CD14-positive monocyte (primary cell): Measurements from ENCODE around the gene ARMC9. TPM values are rescaled to one million over a fixed set of nuclear protein-coding genes. Genes with fewer than 3 reads are reported as not detected.

ENCODE experiments used
- DNase-seq, 3 donors: peaks; one replicate each; pipeline ENCODE4 v3.0.0-alpha.2; 2011 to 2022
- H2AFZ ChIP-seq: 2 replicates; pipeline ENCODE4 v1.6.0; 2012; ENCODE audit warnings: mild to moderate bottlenecking, low read depth, low read length, inconsistent platforms; ENCODE audit not compliant: insufficient read depth, poor library complexity, severe bottlenecking
- H3K27ac ChIP-seq, 2 donors: 1 replicate in 1 of 2; 2 replicates in 1 of 2; pipeline ENCODE4 v1.5.1; 2012 to 2013; ENCODE audit warnings: low read length in 2 of 2, control low read depth in 1 of 2, inconsistent platforms in 1 of 2, low read depth in 1 of 2, mild to moderate bottlenecking in 1 of 2
- H3K27me3 ChIP-seq, 2 donors: one replicate each; pipeline versions ENCODE4 v1.6.0 to v1.6.1; 2011 to 2013; ENCODE audit warnings: low read length in 2 of 2; ENCODE audit not compliant: control insufficient read depth in 2 of 2, insufficient read depth in 2 of 2
- H3K36me3 ChIP-seq, 2 donors: replicated peaks in 1 of 2; 1 replicate in 1 of 2; 2 replicates in 1 of 2; pipeline versions ENCODE4 v1.5.1 to v1.6.1; 2012 to 2013; ENCODE audit warnings: low read length in 2 of 2, control low read depth in 1 of 2, inconsistent platforms in 1 of 2, mild to moderate bottlenecking in 1 of 2; ENCODE audit not compliant: insufficient read depth in 2 of 2, control insufficient read depth in 1 of 2
- H3K4me1 ChIP-seq, 2 donors: 1 replicate in 1 of 2; 2 replicates in 1 of 2; pipeline versions ENCODE4 v1.5.1 to v1.6.1; 2012 to 2013; ENCODE audit warnings: low read length in 2 of 2, control low read depth in 1 of 2, inconsistent platforms in 1 of 2, mild to moderate bottlenecking in 1 of 2, moderate library complexity in 1 of 2; ENCODE audit not compliant: insufficient read depth in 2 of 2, control insufficient read depth in 1 of 2
- H3K4me2 ChIP-seq: replicated peaks from 2 replicates; pipeline ENCODE3; 2012; ENCODE audit warnings: low read length, moderate library complexity, mild to moderate bottlenecking; ENCODE audit not compliant: poor library complexity, severe bottlenecking; ENCODE audit errors: extremely low read depth
- H3K4me3 ChIP-seq, 3 experiments: fragments of 200-600 bp in 1 of 3; sonication (generic) in 1 of 3; replicated peaks in 1 of 3; 1 replicate in 2 of 3; 2 replicates in 1 of 3; pipeline ENCODE4 v1.5.1; 2011 to 2013; ENCODE audit warnings: low read length in 3 of 3, mild to moderate bottlenecking in 3 of 3, control low read depth in 2 of 3, low read depth in 2 of 3, inconsistent platforms in 1 of 3, moderate library complexity in 1 of 3
- H3K79me2 ChIP-seq: 2 replicates; pipeline ENCODE4 v1.6.0; 2012; ENCODE audit warnings: mild to moderate bottlenecking, control low read depth, inconsistent platforms, low read length, moderate library complexity; ENCODE audit not compliant: insufficient read depth
- H3K9ac ChIP-seq: 2 replicates; pipeline ENCODE4 v1.6.0; 2017; ENCODE audit warnings: low read length, mild to moderate bottlenecking; ENCODE audit not compliant: insufficient read depth, poor library complexity, severe bottlenecking
- H3K9me3 ChIP-seq, 2 donors: replicated peaks in 1 of 2; 1 replicate in 1 of 2; 2 replicates in 1 of 2; pipeline versions ENCODE4 v1.5.1 to v1.6.1; 2012 to 2013; ENCODE audit warnings: low read length in 2 of 2, control low read depth in 1 of 2; ENCODE audit not compliant: control insufficient read depth in 1 of 2, insufficient read depth in 1 of 2
- H4K20me1 ChIP-seq: 2 replicates; pipeline ENCODE4 v1.6.0; 2012; ENCODE audit warnings: mild to moderate bottlenecking, low read length, control low read depth, moderate library complexity; ENCODE audit not compliant: insufficient read depth
- H3K27ac Mint-ChIP-seq, 7 donors: one replicate each; pipeline ENCODE4 v1.8.0; 2020; ENCODE audit warnings: mild to moderate bottlenecking in 7 of 7, mixed read lengths in 7 of 7, moderate library complexity in 6 of 7, inconsistent platforms in 2 of 7
- H3K27me3 Mint-ChIP-seq, 3 donors: one replicate each; pipeline ENCODE4 v1.8.0; 2021 to 2022; ENCODE audit warnings: low read depth in 3 of 3, mild to moderate bottlenecking in 3 of 3, mixed read lengths in 3 of 3, moderate library complexity in 3 of 3, inconsistent platforms in 1 of 3
- H3K36me3 Mint-ChIP-seq, 2 donors: one replicate each; pipeline ENCODE4 v1.8.0; 2020; ENCODE audit warnings: mixed read lengths in 2 of 2, inconsistent platforms in 1 of 2, mild to moderate bottlenecking in 1 of 2
- H3K4me1 Mint-ChIP-seq: one replicate; pipeline ENCODE4 v1.8.0; 2020; ENCODE audit warnings: mild to moderate bottlenecking, mixed read lengths
- H3K4me3 Mint-ChIP-seq, 2 donors: one replicate each; pipeline ENCODE4 v1.8.0; 2020; ENCODE audit warnings: mild to moderate bottlenecking in 2 of 2, mixed read lengths in 2 of 2, moderate library complexity in 1 of 2
- H3K9me3 Mint-ChIP-seq, 7 donors: one replicate each; pipeline ENCODE4 v1.8.0; 2020 to 2022; ENCODE audit warnings: mixed read lengths in 7 of 7, mild to moderate bottlenecking in 6 of 7, moderate library complexity in 6 of 7, inconsistent platforms in 2 of 7
- WGBS: methylation state at CpG from one replicate; pipeline ENCODE4 v1.1.5; 2013; ENCODE audit warnings: missing lambda C conversion rate; ENCODE audit not compliant: insufficient coverage; 5-methylcytosine and 5-hydroxymethylcytosine counted together
- intact Hi-C, 2 donors: fragments of 100-400 bp; cut with micrococcal nuclease; formaldehyde crosslinking; loops; one replicate each; pipeline versions ENCODE4 v1.15.0 to v1.15.1; 2023
- polyA plus RNA-seq, 3 donors: library from polyadenylated mRNA; depleted of rRNA in 1 of 3; unstranded in 2 of 3; stranded (reverse) in 1 of 3; fragments of 300-500 nt in 2 of 3; fragments of >200 nt in 1 of 3; fragmentation: Illumina TruSeq in 2 of 3; gene quantifications; 1 replicate in 2 of 3; 2 replicates in 1 of 3; pipeline ENCODE4 v1.2.3, GENCODE V29; 2012 to 2021
- TF ChIP-seq, protein P1 (sequence below): fragments of 200-600 bp; IDR thresholded peaks from one replicate; pipeline ENCODE4 v1.8.0; 2022; ENCODE audit warnings: antibody characterized with exemption, mild to moderate bottlenecking

Gene ARMC9
- polyA plus RNA-seq, 3 donors = 0.07 to 0.27 TPM; not detected in 1

GRCh38 chr2:231412618-231412963 is 214.2 kb downstream of the ARMC9 start:
- peak overlapping the region; percentile 83 for H3K4me2 ChIP-seq
- H2AFZ ChIP-seq = peak overlapping the region; percentile 80
- peak overlapping the region in 1 of 3 experiments; percentile 67 for H3K4me3 ChIP-seq
- no peak overlapping the region for H3K27ac ChIP-seq
- Mint-ChIP-seq H3K4me3 (peak overlapping the region; percentile 56 to 87), H3K36me3 (no peaks in the 10 kb centered on the region), H3K27ac (peak overlapping the region in 1 of 7 donors; percentile 36), H3K4me1 (peaks cover 9% of the 10 kb centered on the region), H3K9me3 (peaks cover 12 to 28% (median 18%) of the 10 kb centered on the region in 7 donors), H3K27me3 (peaks cover 23 to 32% (median 25%) of the 10 kb centered on the region in 3 donors)
- intact Hi-C loops = loop anchor here (5.0 kb wide), 2 partner anchors 115 to 185 kb away; no protein-coding TSS in a partner anchor
- H3K79me2 ChIP-seq = no peaks in the 10 kb centered on the region
- peaks cover 5 to 13% of the 10 kb centered on the region in 2 donors for H3K4me1 ChIP-seq
- WGBS = 69% methylated on average over 7 of the region's 9 CpGs
- H4K20me1 ChIP-seq = no peaks in the 10 kb centered on the region
- no peak for DNase-seq
- peak overlapping the region; percentile 49 for H3K9ac ChIP-seq
- peaks cover 8 to 21% of the 10 kb centered on the region in 2 donors for H3K27me3 ChIP-seq
- TF ChIP-seq, protein P1, sequence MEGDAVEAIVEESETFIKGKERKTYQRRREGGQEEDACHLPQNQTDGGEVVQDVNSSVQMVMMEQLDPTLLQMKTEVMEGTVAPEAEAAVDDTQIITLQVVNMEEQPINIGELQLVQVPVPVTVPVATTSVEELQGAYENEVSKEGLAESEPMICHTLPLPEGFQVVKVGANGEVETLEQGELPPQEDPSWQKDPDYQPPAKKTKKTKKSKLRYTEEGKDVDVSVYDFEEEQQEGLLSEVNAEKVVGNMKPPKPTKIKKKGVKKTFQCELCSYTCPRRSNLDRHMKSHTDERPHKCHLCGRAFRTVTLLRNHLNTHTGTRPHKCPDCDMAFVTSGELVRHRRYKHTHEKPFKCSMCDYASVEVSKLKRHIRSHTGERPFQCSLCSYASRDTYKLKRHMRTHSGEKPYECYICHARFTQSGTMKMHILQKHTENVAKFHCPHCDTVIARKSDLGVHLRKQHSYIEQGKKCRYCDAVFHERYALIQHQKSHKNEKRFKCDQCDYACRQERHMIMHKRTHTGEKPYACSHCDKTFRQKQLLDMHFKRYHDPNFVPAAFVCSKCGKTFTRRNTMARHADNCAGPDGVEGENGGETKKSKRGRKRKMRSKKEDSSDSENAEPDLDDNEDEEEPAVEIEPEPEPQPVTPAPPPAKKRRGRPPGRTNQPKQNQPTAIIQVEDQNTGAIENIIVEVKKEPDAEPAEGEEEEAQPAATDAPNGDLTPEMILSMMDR = no peak
- no peaks in the 10 kb centered on the region for H3K36me3 ChIP-seq
- H3K9me3 ChIP-seq = peaks cover 11 to 15% of the 10 kb centered on the region in 2 donors

DNA sequence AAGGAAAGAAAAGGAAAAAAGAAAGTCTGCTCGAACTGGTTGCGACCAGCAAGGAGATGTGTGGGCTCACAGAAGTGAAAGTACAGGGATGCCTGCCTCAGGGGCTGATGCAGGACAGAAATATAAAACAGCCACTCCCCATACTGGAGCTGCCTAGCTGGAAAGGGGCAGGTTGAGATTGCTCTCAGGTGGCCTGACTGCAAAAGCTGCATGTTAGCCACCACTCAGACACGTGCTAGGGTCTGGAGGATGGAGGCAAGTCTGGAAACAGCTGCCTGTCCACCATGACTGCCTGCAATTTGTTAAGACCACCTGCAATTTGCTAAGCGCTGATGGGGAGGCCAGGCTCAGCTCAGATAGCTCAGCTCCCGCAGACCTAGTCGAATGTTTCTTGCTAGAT is 215.0 kb downstream of the ARMC9 start:
- Histone ChIP-seq H3K27me3 (peaks cover 8 to 21% of the 10 kb centered on the region in 2 donors), H3K79me2 (no peaks in the 10 kb centered on the region), H3K36me3 (no peaks in the 10 kb centered on the region), H4K20me1 (no peaks in the 10 kb centered on the region), H2AFZ (no peak overlapping the region), H3K4me2 (no peak overlapping the region), H3K27ac (no peak overlapping the region), H3K4me1 (peaks cover 5 to 13% of the 10 kb centered on the region in 2 donors), H3K4me3 (no peak overlapping the region), H3K9me3 (peaks cover 11 to 15% of the 10 kb centered on the region in 2 donors), H3K9ac (no peak overlapping the region)
- H3K27me3 Mint-ChIP-seq = peaks cover 23 to 32% (median 25%) of the 10 kb centered on the region in 3 donors
- peak overlapping the region in 1 of 2 donors; percentile 26 for H3K4me3 Mint-ChIP-seq
- H3K9me3 Mint-ChIP-seq = peaks cover 11 to 23% (median 13%) of the 10 kb centered on the region in 7 donors
- intact Hi-C loops = loop anchor here (5.0 kb wide), 2 partner anchors 116 to 186 kb away; no protein-coding TSS in a partner anchor
- peaks cover 9% of the 10 kb centered on the region for H3K4me1 Mint-ChIP-seq
- DNase-seq = no peak
- WGBS = 100% methylated on average over 2 of the region's 6 CpGs
- H3K27ac Mint-ChIP-seq = no peak overlapping the region
- H3K36me3 Mint-ChIP-seq = no peaks in the 10 kb centered on the region
- TF ChIP-seq, protein P1 = no peak
